Head of caudate nucleus (tissue), 42 donors: Measurements from ENCODE around the gene KDM2B.

Experiments
- DNase-seq, 42 donors: peaks; one replicate each; pipeline versions ENCODE4 v3.0.0 to v3.0.0-alpha.2; 2020 to 2021; ENCODE audit warnings: mixed read lengths in 7 of 42
- intact Hi-C: fragments of 100-400 bp; cut with DNase I; formaldehyde crosslinking; loops from one replicate; pipeline ENCODE4 v1.15.0; 2022

The KDM2B gene

DNA sequence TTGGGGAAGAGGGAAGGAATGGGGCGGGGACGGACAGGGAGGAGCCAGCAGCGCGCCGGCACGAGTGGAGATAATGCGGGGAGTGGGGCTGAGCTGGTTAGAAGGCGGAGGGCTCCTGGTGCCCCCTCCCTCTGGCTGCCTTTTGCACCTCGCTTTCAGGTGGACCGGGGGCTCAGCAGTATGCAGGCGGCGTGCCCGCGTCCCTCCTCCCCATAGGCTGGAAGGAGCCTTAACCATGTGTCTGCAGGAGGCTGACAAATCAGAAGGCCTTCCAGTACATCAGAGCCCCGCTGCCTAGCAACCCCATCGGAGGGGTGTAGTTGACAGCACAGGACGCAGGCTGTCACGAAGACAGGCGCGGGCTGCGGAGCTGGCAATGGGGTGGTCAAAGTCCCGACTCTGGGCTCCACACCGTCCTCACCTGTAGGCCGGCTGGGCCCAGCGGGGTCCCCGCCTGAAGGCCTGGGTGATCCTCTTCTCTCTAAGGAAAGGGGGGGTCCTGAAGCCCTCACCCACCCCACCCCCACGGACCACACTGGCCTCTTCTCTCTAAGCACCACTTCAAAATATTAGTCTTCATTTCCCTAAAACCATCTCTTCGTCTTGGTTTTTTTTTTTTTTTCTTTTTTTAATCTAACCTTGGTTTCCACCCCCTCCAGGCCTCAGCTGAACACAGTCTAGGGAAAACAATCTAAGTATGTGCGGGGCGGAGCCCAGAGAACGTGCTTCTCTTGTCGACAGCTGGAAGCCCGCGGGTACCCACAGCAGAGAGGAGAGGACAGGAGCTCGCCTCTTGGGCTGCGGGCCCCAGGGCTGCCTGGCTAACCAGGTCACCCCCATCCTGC lies 44.5 kb downstream of the KDM2B start:
- DNase-seq = peak; percentile 75 to 98 (median 89)

DNA sequence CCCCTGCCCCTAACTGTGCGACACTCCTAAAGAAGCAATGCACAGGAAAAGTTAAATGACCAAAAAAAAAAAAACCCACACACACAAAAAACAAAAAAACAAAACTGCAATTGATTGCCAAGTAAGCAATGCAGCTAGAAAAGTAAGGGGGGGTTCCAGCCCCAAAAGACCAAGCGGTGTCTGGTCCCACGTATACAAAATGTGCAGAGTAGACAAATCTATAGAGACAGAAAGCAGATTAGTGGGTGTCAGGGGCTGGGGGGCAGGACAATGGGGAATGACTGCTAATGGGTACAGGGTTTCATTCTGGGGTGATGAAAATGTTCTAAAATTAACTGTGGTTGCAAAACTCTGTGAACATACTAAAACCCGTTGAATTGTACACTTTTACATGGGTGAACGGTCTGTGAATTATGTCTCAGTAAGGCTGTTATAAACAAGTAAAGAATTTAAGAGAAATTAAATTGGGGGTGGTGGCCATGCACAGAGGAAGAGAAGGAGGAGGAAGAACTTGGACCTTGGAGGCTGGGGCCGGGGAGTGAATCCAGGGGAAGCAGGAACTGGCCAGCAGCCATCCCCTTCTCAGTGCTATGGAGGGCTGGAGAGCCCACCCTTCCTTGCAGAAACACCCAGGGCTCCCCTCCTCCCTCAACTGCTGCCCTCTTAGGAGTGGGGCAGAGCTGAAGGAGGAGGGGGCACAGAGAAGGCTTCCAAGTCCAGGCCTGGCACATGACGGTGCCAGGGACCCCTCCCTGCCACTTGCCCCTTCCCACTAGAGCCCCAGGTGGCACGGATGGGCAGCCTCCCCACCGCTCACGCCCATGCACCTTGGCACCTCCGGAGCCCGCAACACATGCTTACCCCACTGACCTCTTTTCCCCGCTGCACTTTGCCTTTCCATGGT lies 45.4 kb downstream of the KDM2B start:
- intact Hi-C loops = loop anchor here (5.0 kb wide), 1 partner anchor 33 kb away; no protein-coding TSS in a partner anchor
- peak in 2 of 42 donors; percentile 32 to 46 for DNase-seq

More for the DNA sequence above, 44.5 kb downstream of the KDM2B start:
- intact Hi-C loops = loop anchor here (5.0 kb wide), 1 partner anchor 34 kb away; no protein-coding TSS in a partner anchor

DNA sequence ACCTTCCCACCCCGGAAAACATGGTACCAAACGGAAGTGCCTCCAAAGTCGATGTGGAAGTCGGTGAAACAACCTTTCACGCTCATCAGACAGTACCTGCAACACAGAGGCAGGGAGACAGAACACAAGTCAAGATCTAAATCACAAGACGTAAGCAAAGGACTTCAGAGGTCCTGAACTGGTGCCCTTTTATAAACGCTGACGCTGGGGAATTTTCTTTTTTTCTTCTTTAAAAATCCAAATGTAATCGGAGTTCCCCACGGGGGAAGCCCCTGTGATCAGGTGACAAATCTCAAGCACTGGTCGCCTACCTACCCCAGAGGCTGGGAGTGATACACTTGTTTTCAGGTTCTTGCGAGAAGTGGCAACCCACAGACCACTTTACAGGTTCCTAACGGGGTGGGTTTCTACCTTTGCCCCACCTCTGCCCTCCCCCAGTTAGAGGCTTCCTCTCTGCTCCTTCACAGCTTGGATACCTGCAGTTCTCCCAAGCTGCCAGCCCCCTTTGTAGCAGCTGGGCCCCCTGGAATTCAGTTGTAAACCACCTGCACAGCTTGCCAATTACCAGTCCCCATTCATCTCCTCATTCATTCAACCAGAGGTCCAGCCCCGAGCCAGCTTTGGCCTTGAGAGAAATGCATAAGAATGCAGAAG lies 46.2 kb downstream of the KDM2B start:
- DNase-seq = no peak
- intact Hi-C loops = loop anchor here (5.0 kb wide), 1 partner anchor 32 kb away; no protein-coding TSS in a partner anchor

DNA sequence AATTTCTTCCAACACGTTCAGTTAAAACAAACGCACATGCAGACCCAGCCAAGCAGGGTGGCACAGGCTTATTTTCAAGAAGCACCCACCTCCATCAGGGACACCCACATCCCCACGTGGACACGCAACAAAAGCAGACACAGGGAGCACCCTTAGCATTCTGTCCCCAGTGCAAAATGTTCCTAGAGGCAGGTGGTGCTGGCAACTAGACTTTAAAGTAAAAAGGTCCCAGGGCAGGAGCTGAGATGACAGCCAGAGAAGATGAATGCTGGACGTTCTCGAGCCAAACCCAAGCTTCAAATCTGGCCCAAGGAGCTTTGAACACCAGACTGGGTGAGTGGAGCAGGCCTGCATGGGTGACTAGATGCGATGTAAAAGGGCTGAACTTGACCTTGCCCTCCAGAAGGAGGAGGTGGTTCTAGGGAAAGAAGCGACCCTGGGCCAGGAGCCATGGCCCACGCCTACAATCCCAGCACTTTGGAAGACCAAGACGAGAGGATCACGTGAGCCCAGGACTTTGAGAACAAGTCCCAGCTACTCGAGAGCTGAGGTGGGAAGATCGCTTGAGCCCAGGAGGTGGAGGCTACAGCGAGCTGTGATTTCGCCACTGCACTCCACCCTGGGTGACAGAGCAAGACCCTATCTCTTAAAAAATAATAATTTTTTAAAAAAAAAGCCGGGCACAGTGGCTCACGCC lies 47.3 kb downstream of the KDM2B start:
- DNase-seq = peak in 1 of 42 donors; percentile 31
- intact Hi-C loops = no loop called here

- intact Hi-C loops = no loop called here
- DNase-seq = peak in 19 of 42 donors; percentile 17 to 72 (median 42)
Observed at GRCh38 chr12:121532503-121533393, 48.1 kb downstream of the KDM2B start.

GRCh38 chr12:121531356-121531750 lies 49.5 kb downstream of the KDM2B start:
- no peak for DNase-seq
- intact Hi-C loops = no loop called here

- intact Hi-C loops = no loop called here
- peak in 36 of 42 donors; percentile 23 to 80 (median 45) for DNase-seq
Observed at GRCh38 chr12:121530600-121531355, 50.0 kb downstream of the KDM2B start.

DNA sequence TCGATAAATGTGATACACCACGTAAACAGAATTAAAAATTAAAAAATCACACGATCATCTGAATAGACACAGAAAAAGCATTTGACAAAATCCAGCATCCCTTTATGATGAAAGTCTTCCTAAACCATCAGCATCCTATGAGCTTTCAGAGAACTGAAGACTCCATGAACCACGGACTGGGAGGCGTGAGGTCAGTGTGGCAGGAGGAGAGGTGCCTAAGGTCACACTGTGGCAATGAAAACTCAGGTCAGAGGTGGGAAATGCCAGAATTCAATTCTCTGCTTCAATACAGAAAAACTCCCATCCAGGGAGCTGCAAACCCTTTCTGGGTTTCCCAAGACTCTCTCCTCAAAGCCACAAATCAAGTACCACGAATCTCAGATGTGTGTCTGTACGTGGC lies 51.6 kb downstream of the KDM2B start:
- intact Hi-C loops = no loop called here
- no peak for DNase-seq

DNA sequence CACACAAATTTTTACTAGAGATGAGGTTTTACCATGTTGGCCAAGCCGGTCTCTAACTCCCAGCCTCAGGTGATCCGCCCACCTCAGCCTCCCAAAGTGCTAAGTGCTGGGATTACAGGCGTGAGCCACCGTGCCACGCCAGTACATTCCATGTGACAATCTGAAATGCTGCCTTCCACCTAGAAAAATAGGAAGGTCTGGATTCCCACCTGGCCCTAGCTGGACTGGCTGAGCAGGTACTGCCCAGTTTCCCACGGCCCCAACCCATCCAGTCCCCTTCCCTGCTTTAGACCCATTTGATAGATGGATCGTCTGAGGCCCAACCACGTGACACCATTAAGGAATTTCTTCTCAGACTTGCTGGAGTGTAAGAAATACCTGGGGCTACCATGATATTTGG lies 55.4 kb downstream of the KDM2B start:
- intact Hi-C loops = no loop called here
- DNase-seq = no peak

DNA sequence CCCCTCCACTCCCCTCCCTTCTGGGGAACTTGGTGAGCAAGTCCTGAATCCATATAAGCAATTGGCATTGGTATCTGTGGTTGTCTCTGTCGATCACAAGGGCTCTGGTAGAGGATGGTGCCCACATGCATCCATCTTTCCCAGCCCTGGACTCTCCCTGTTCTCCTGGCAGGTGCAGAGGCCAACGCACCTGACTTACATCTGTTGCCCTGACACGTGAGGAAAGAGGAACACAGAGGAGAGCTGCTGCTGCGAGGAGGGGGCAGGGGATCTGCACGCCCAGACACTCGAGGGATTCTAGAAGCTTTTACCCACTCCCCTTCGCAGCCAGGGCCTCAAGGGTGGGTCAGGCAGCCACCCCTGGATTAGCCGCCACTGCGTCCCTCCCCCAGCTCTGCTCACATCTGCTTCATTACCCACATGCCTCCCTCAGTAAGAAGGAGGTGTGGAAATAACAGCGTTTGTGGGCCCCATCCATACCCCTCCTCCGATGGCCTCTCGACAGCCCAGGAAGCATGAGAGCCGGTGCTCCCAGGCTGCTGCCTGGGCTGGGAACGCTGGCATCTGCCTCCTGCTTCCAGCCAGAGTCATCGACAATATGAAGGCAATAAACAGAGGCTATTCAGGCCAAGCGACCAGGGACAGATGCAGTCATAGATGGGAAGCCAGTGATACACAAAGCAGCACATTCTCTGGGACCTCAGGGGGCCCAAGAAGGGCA lies 56.5 kb downstream of the KDM2B start:
- DNase-seq = peak in 32 of 42 donors; percentile 23 to 83 (median 57)
- intact Hi-C loops = no loop called here

- DNase-seq = peak in 32 of 42 donors; percentile 16 to 79 (median 54)
- intact Hi-C loops = no loop called here
Observed at GRCh38 chr12:121523741-121524140, 57.1 kb downstream of the KDM2B start.

GRCh38 chr12:121522971-121523370 lies 57.9 kb downstream of the KDM2B start:
- intact Hi-C loops = no loop called here
- DNase-seq = peak in 7 of 42 donors; percentile 18 to 66 (median 33)

DNA sequence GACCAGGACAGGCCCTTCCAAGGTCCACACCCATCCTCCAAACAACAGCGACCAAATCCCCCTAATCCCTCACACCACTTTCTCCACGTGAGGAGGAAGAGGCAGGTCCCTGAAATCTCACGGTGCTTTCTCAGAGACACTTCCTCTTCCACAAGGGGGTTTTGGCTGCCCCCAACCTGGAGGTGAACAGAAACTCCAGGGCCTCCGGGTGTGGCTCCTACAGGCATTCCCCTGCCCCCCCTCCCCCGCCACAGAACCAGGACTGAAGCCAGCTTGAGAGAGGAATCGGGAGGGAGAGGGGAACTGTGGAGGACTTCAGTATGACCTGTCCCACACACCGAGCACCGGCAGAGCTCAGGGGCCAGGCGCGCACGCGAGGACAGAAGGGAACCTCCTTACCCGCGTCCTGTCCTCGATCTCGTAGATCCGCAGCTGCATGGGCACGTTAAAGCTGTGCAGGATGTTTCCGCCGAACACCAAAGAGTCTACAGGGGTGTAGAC lies 60.2 kb downstream of the KDM2B start:
- no peak for DNase-seq
- intact Hi-C loops = no loop called here

- DNase-seq = no peak
- intact Hi-C loops = no loop called here
Observed at GRCh38 chr12:121520119-121520518, 60.7 kb downstream of the KDM2B start.

DNA sequence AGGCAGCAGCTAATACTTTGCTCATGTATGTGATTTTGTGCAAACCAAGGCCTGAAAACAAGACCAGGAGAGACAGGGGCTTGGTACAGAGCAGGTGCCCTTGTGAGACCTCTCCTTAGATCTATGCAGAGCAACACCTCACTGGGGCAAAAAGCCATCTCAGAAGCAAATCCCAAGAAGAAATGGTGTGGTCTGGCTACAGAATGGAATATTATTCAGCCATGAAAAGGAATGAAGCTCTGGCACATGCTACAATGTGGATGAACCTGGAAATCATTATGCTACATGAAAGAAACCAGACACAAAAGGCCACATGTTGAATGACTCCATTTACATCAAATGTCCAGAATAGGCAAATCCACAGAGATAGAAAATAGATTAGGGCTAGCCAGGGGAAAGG lies 61.6 kb downstream of the KDM2B start:
- no peak for DNase-seq
- intact Hi-C loops = no loop called here

DNA sequence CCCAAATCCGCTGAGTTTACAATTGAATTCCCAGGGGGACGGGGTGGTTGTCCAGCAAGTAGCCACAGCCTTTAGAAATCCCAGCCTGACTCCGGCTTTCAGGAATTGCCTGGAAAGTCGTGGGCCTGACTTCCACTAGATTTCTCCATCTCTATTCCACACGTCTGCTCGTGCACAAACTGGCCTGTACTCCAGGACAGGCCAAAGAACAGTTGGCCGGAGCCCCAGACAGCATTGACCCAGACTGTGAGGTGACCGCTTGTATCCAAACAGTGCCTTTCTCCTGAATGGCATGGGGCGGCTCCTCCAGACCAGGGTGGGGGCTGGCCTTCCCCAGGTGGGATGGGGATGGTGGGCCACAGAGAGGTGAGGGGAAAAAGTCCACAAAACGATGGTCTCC lies 62.2 kb downstream of the KDM2B start:
- intact Hi-C loops = no loop called here
- DNase-seq = peak in 1 of 42 donors; percentile 22
